ENCODE measurements around the gene RAPGEF1. TPM values are rescaled to one million over a fixed set of nuclear protein-coding genes. Genes with fewer than 3 reads are reported as not detected.
A peak's percentile ranks its signal among the peaks of the same experiment; 100 is the strongest.

RAPGEF1 gene
- total and polyA plus RNA-seq, 9 of the 15 experiments (the other 6 are each of a cell fraction or from before 2014, with no cell fraction given): 0.06 to 44.1 (median 19.9) TPM

DNA sequence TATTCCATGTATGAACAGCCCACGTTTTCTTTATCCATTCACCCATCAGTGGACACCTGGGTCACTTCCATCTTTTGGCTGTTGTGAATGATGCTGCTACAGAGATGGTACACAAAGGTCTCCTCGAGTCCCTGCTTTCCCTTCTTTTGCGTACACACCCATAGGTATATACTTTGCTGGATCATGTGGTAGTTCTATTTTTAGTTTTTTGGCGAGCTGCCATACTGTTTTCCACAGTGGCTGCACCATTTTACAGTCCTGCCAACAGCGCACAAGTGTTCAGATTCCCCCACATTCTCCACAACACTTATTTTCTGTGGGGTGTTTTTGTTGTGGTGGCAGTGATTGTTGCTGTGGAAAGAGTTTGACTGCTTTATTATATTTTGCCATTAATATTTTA, 16.2 kb downstream of the RAPGEF1 start:
- ChIA-PET CTCF (ENCODE audit: low intra/inter-chr PET ratio) (interaction anchor here (0.6 kb wide), 1 partner anchor 24 kb away, joined by 3 read pairs; no protein-coding TSS in a partner anchor), POLR2A (no interaction called here)
- in situ Hi-C loops (cut with MboI) (loop anchor here (25.0 kb wide), 1 partner anchor 1011 kb away; no protein-coding TSS in a partner anchor), intact Hi-C loops (cut with micrococcal nuclease) (no loop called here)
- TF ChIP-seq, protein P1, sequence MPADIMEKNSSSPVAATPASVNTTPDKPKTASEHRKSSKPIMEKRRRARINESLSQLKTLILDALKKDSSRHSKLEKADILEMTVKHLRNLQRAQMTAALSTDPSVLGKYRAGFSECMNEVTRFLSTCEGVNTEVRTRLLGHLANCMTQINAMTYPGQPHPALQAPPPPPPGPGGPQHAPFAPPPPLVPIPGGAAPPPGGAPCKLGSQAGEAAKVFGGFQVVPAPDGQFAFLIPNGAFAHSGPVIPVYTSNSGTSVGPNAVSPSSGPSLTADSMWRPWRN (IDR thresholded peaks at IDR 0.05; ENCODE audit: low read depth): no peak
- 0 out of 2 replicates have a peak, but pooled peaks have one; percentile 11 for TF ChIP-seq MEF2A (IDR thresholded peaks at IDR 0.05; ENCODE audit: control insufficient read depth, low read depth, low read length)
- peak; percentile 79 for TF ChIP-seq NFIC (IDR thresholded peaks at IDR 0.05)
- no peak for TF ChIP-seq HNRNPUL1 (IDR thresholded peaks at IDR 0.05; ENCODE audit: low read length)
- TF ChIP-seq MEF2D (tag; conservative IDR thresholded peaks at IDR 0.05; ENCODE audit: low read depth): peak; percentile 81
- H3K4me3 ChIP-seq: no peak overlapping the region
- no peak overlapping the region for H3K27ac ChIP-seq (ENCODE audit: extremely low read depth, low read depth, low read length)
- no peak overlapping the region for H2AFZ ChIP-seq (ENCODE audit: low read depth, low read length)
- peaks cover 1% of the 10 kb centered on the region for H3K9me1 ChIP-seq (ENCODE audit: control insufficient read depth, insufficient read depth, low read length)
- ATAC-seq (no peak), DNase-seq (ENCODE audit: extremely low read depth in 1 of 4, low spot score in 3 of 4) (no peak), FAIRE-seq (no peak)
- no peak overlapping the region for H3K4me2 ChIP-seq (ENCODE audit: insufficient read depth, low read length)
- peaks cover 5% of the 10 kb centered on the region; the same call in 1 of the 2 replicates for H4K20me1 ChIP-seq (replicated peaks; ENCODE audit: control insufficient read depth, insufficient read depth, low read length)
- 0 out of 3 replicates have a peak, but pooled peaks cover 3% of the 10 kb centered on the region for H3K36me3 ChIP-seq (ENCODE audit: control insufficient read depth, insufficient read depth, low read length)
- H3K27me3 ChIP-seq (ENCODE audit: control insufficient read depth in 2 of 2, insufficient read depth in 2 of 2, low read length in 2 of 2): no peaks in the 10 kb centered on the region
- 27% methylated on average over 5 of the region's 5 CpGs for WGBS (ENCODE audit: insufficient coverage, low coverage, missing lambda C conversion rate)
- no peaks in the 10 kb centered on the region for H3K9me3 ChIP-seq (replicated peaks; ENCODE audit: control insufficient read depth, insufficient read depth, low read depth, low read length)
- no peak overlapping the region for H3K9ac ChIP-seq (ENCODE audit: insufficient read depth in 1 of 2, low read depth in 2 of 2, low read length in 2 of 2)
- H3K79me2 ChIP-seq (ENCODE audit: control insufficient read depth, insufficient read depth, low read length): peaks cover 25% of the 10 kb centered on the region
- no TSS peak for BruUV-seq (replicated peaks)
- no peaks in the 10 kb centered on the region for H3K4me1 ChIP-seq (replicated peaks in 1 of 2; ENCODE audit: control insufficient read depth in 2 of 2, insufficient read depth in 2 of 2, low read length in 2 of 2)

DNA sequence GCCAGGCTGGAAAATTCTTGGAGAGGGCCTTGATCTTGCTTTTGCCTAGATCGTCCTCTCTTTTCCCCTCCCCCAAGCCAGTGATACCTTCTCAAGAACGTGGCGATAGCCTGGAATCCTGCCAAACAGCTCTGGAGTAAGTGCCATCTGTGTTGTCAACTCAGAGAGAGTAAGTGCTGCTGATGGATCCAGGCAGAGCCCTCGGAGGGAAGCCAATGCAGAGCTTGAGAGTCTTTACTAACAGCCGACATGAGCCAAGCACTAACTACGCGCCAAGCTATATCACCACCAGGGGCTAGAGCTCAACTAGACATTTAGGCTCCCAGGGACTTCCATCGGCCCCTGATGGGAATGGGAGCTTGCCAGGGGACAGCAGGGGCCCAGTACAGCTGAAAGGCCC, 17.6 kb downstream of the RAPGEF1 start:
- H2AFZ ChIP-seq (ENCODE audit: low read depth, low read length): no peak overlapping the region
- ATAC-seq: no peak
- H3K4me2 ChIP-seq (ENCODE audit: insufficient read depth, low read length): no peak overlapping the region
- POLR2A ChIA-PET: no interaction called here
- no peaks in the 10 kb centered on the region for H3K4me1 ChIP-seq (replicated peaks in 1 of 2; ENCODE audit: control insufficient read depth in 2 of 2, insufficient read depth in 2 of 2, low read length in 2 of 2)
- H3K27me3 ChIP-seq (ENCODE audit: control insufficient read depth in 2 of 2, insufficient read depth in 2 of 2, low read length in 2 of 2): no peaks in the 10 kb centered on the region
- H3K79me2 ChIP-seq (ENCODE audit: control insufficient read depth, insufficient read depth, low read length): peaks cover 17% of the 10 kb centered on the region
- H3K4me3 ChIP-seq: no peak overlapping the region
- no peak for FAIRE-seq
- 77% methylated on average over 8 of the region's 8 CpGs for WGBS (ENCODE audit: insufficient coverage, low coverage, missing lambda C conversion rate)
- no peaks in the 10 kb centered on the region for H3K9me3 ChIP-seq (replicated peaks; ENCODE audit: control insufficient read depth, insufficient read depth, low read depth, low read length)
- H4K20me1 ChIP-seq (replicated peaks; ENCODE audit: control insufficient read depth, insufficient read depth, low read length): peaks cover 15% of the 10 kb centered on the region
- in situ Hi-C loops (cut with MboI): loop anchor here (25.0 kb wide), 1 partner anchor 1010 kb away; no protein-coding TSS in a partner anchor
- intact Hi-C loops (cut with micrococcal nuclease): no loop called here
- H3K27ac ChIP-seq (ENCODE audit: extremely low read depth, low read depth, low read length): no peak overlapping the region
- CTCF ChIA-PET (ENCODE audit: low intra/inter-chr PET ratio): no interaction called here
- TF ChIP-seq NFIC (IDR thresholded peaks at IDR 0.05) (0 out of 2 replicates have a peak, but pooled peaks have one; percentile 22), GTF2E2 (tag; IDR thresholded peaks at IDR 0.05) (no peak)
- 0 out of 3 replicates have a peak, but pooled peaks cover 3% of the 10 kb centered on the region for H3K36me3 ChIP-seq (ENCODE audit: control insufficient read depth, insufficient read depth, low read length)
- DNase-seq (ENCODE audit: extremely low read depth in 1 of 4, low spot score in 3 of 4): no peak
- peaks cover 4% of the 10 kb centered on the region for H3K9me1 ChIP-seq (ENCODE audit: control insufficient read depth, insufficient read depth, low read length)
- H3K9ac ChIP-seq (ENCODE audit: insufficient read depth in 1 of 2, low read depth in 2 of 2, low read length in 2 of 2): no peak overlapping the region
- BruUV-seq (replicated peaks): no TSS peak
